Measurements from ENCODE around the gene IL7R. TPM values are rescaled to one million over a fixed set of nuclear protein-coding genes. Genes with fewer than 3 reads are reported as not detected.
A peak's percentile ranks its signal among the peaks of the same experiment; 100 is the strongest.

Gene IL7R
- total RNA-seq, 1 experiment from 2014 or later = not detected

- no peaks in the 10 kb centered on the region for H3K9me2 ChIP-seq (replicated peaks; ENCODE audit: insufficient read depth, low read length)
- no peak overlapping the region for H3K27ac ChIP-seq (ENCODE audit: low read length)
- no peak overlapping the region for H3K4me3 ChIP-seq (ENCODE audit: low read length)
- H3K9ac ChIP-seq (ENCODE audit: low read length) = no peak overlapping the region
- no peaks in the 10 kb centered on the region for H3K4me1 ChIP-seq (ENCODE audit: low read length)
- no peaks in the 10 kb centered on the region for H3K79me2 ChIP-seq (ENCODE audit: low read length)
- no peaks in the 10 kb centered on the region for H4K20me1 ChIP-seq (ENCODE audit: insufficient read depth, low read depth, low read length)
- H3K36me3 ChIP-seq (ENCODE audit: insufficient read depth, low read length) = no peaks in the 10 kb centered on the region
- no peaks in the 10 kb centered on the region for H3K27me3 ChIP-seq (ENCODE audit: low read length)
- H3K4me2 ChIP-seq (ENCODE audit: low read depth, low read length, poor library complexity, severe bottlenecking) = no peak overlapping the region
- DNase-seq = no peak
- H3K9me3 ChIP-seq (ENCODE audit: low read length) = no peaks in the 10 kb centered on the region
- H2AFZ ChIP-seq (ENCODE audit: low read length) = no peak overlapping the region
These were observed 62.5 kb downstream of the IL7R start for GRCh38 chr5:35919191-35919590.

- Histone ChIP-seq H3K4me3 (ENCODE audit: low read length) (no peak overlapping the region), H3K9me2 (replicated peaks; ENCODE audit: insufficient read depth, low read length) (no peaks in the 10 kb centered on the region), H3K4me1 (ENCODE audit: low read length) (no peaks in the 10 kb centered on the region), H3K9me3 (ENCODE audit: low read length) (no peaks in the 10 kb centered on the region), H3K9ac (ENCODE audit: low read length) (no peak overlapping the region), H3K36me3 (ENCODE audit: insufficient read depth, low read length) (no peaks in the 10 kb centered on the region), H2AFZ (ENCODE audit: low read length) (no peak overlapping the region), H3K79me2 (ENCODE audit: low read length) (no peaks in the 10 kb centered on the region), H4K20me1 (ENCODE audit: insufficient read depth, low read depth, low read length) (no peaks in the 10 kb centered on the region), H3K4me2 (ENCODE audit: low read depth, low read length, poor library complexity, severe bottlenecking) (no peak overlapping the region), H3K27me3 (ENCODE audit: low read length) (no peaks in the 10 kb centered on the region), H3K27ac (ENCODE audit: low read length) (no peak overlapping the region)
- no peak for DNase-seq
These were observed 64.2 kb downstream of the IL7R start for GRCh38 chr5:35920890-35921289.

- Histone ChIP-seq H3K4me2 (ENCODE audit: low read depth, low read length, poor library complexity, severe bottlenecking) (no peak overlapping the region), H3K27me3 (ENCODE audit: low read length) (no peaks in the 10 kb centered on the region), H3K9me2 (replicated peaks; ENCODE audit: insufficient read depth, low read length) (no peaks in the 10 kb centered on the region), H3K36me3 (ENCODE audit: insufficient read depth, low read length) (no peaks in the 10 kb centered on the region), H3K79me2 (ENCODE audit: low read length) (no peaks in the 10 kb centered on the region), H3K27ac (ENCODE audit: low read length) (no peak overlapping the region), H3K4me3 (ENCODE audit: low read length) (no peak overlapping the region), H4K20me1 (ENCODE audit: insufficient read depth, low read depth, low read length) (no peaks in the 10 kb centered on the region), H3K9ac (ENCODE audit: low read length) (no peak overlapping the region), H3K4me1 (ENCODE audit: low read length) (no peaks in the 10 kb centered on the region), H2AFZ (ENCODE audit: low read length) (no peak overlapping the region), H3K9me3 (ENCODE audit: low read length) (no peaks in the 10 kb centered on the region)
- DNase-seq = no peak
These were observed 65.2 kb downstream of the IL7R start for GRCh38 chr5:35921930-35922329.

GRCh38 chr5:35922468-35922867, 65.8 kb downstream of the IL7R start:
- H3K27me3 ChIP-seq (ENCODE audit: low read length) = no peaks in the 10 kb centered on the region
- H3K4me3 ChIP-seq (ENCODE audit: low read length) = no peak overlapping the region
- H4K20me1 ChIP-seq (ENCODE audit: insufficient read depth, low read depth, low read length) = no peaks in the 10 kb centered on the region
- no peaks in the 10 kb centered on the region for H3K4me1 ChIP-seq (ENCODE audit: low read length)
- no peak overlapping the region for H3K9ac ChIP-seq (ENCODE audit: low read length)
- H3K9me2 ChIP-seq (replicated peaks; ENCODE audit: insufficient read depth, low read length) = no peaks in the 10 kb centered on the region
- no peak overlapping the region for H3K4me2 ChIP-seq (ENCODE audit: low read depth, low read length, poor library complexity, severe bottlenecking)
- no peaks in the 10 kb centered on the region for H3K9me3 ChIP-seq (ENCODE audit: low read length)
- H3K36me3 ChIP-seq (ENCODE audit: insufficient read depth, low read length) = no peaks in the 10 kb centered on the region
- DNase-seq = no peak
- H2AFZ ChIP-seq (ENCODE audit: low read length) = no peak overlapping the region
- no peak overlapping the region for H3K27ac ChIP-seq (ENCODE audit: low read length)
- no peaks in the 10 kb centered on the region for H3K79me2 ChIP-seq (ENCODE audit: low read length)

- H2AFZ ChIP-seq (ENCODE audit: low read length) = no peak overlapping the region
- H3K4me2 ChIP-seq (ENCODE audit: low read depth, low read length, poor library complexity, severe bottlenecking) = no peak overlapping the region
- H3K9me2 ChIP-seq (replicated peaks; ENCODE audit: insufficient read depth, low read length) = no peaks in the 10 kb centered on the region
- no peak overlapping the region for H3K4me3 ChIP-seq (ENCODE audit: low read length)
- no peak overlapping the region for H3K9ac ChIP-seq (ENCODE audit: low read length)
- H4K20me1 ChIP-seq (ENCODE audit: insufficient read depth, low read depth, low read length) = no peaks in the 10 kb centered on the region
- no peaks in the 10 kb centered on the region for H3K4me1 ChIP-seq (ENCODE audit: low read length)
- DNase-seq = no peak
- no peaks in the 10 kb centered on the region for H3K79me2 ChIP-seq (ENCODE audit: low read length)
- no peak overlapping the region for H3K27ac ChIP-seq (ENCODE audit: low read length)
- H3K27me3 ChIP-seq (ENCODE audit: low read length) = no peaks in the 10 kb centered on the region
- no peaks in the 10 kb centered on the region for H3K9me3 ChIP-seq (ENCODE audit: low read length)
- no peaks in the 10 kb centered on the region for H3K36me3 ChIP-seq (ENCODE audit: insufficient read depth, low read length)
These were observed 67.6 kb downstream of the IL7R start for GRCh38 chr5:35924122-35924949.

- peak; percentile 61 for DNase-seq
- H3K27me3 ChIP-seq (ENCODE audit: low read length) = no peaks in the 10 kb centered on the region
- H3K9ac ChIP-seq (ENCODE audit: low read length) = no peak overlapping the region
- no peak overlapping the region for H3K27ac ChIP-seq (ENCODE audit: low read length)
- H3K4me1 ChIP-seq (ENCODE audit: low read length) = no peaks in the 10 kb centered on the region
- no peaks in the 10 kb centered on the region for H3K36me3 ChIP-seq (ENCODE audit: insufficient read depth, low read length)
- no peaks in the 10 kb centered on the region for H4K20me1 ChIP-seq (ENCODE audit: insufficient read depth, low read depth, low read length)
- no peaks in the 10 kb centered on the region for H3K9me2 ChIP-seq (replicated peaks; ENCODE audit: insufficient read depth, low read length)
- no peak overlapping the region for H2AFZ ChIP-seq (ENCODE audit: low read length)
- H3K4me3 ChIP-seq (ENCODE audit: low read length) = no peak overlapping the region
- no peak overlapping the region for H3K4me2 ChIP-seq (ENCODE audit: low read depth, low read length, poor library complexity, severe bottlenecking)
- no peaks in the 10 kb centered on the region for H3K79me2 ChIP-seq (ENCODE audit: low read length)
- H3K9me3 ChIP-seq (ENCODE audit: low read length) = no peaks in the 10 kb centered on the region
These were observed 68.4 kb downstream of the IL7R start for GRCh38 chr5:35924950-35925722.

GRCh38 chr5:35926389-35927051, 69.8 kb downstream of the IL7R start:
- H3K9me3 ChIP-seq (ENCODE audit: low read length) = no peaks in the 10 kb centered on the region
- H3K27me3 ChIP-seq (ENCODE audit: low read length) = no peaks in the 10 kb centered on the region
- no peak overlapping the region for H3K4me2 ChIP-seq (ENCODE audit: low read depth, low read length, poor library complexity, severe bottlenecking)
- no peaks in the 10 kb centered on the region for H3K36me3 ChIP-seq (ENCODE audit: insufficient read depth, low read length)
- no peaks in the 10 kb centered on the region for H3K9me2 ChIP-seq (replicated peaks; ENCODE audit: insufficient read depth, low read length)
- H3K4me1 ChIP-seq (ENCODE audit: low read length) = no peaks in the 10 kb centered on the region
- no peak overlapping the region for H3K9ac ChIP-seq (ENCODE audit: low read length)
- H3K27ac ChIP-seq (ENCODE audit: low read length) = no peak overlapping the region
- H4K20me1 ChIP-seq (ENCODE audit: insufficient read depth, low read depth, low read length) = no peaks in the 10 kb centered on the region
- DNase-seq = peak; percentile 87
- no peak overlapping the region for H3K4me3 ChIP-seq (ENCODE audit: low read length)
- no peaks in the 10 kb centered on the region for H3K79me2 ChIP-seq (ENCODE audit: low read length)
- H2AFZ ChIP-seq (ENCODE audit: low read length) = no peak overlapping the region

Data from Karpas-422 (cell line).